ENCODE data around the gene CARD18.

GRCh38 chr11:105110688-105111030 lies 28.9 kb downstream of the CARD18 start:
- TF ChIP-seq, protein P1, sequence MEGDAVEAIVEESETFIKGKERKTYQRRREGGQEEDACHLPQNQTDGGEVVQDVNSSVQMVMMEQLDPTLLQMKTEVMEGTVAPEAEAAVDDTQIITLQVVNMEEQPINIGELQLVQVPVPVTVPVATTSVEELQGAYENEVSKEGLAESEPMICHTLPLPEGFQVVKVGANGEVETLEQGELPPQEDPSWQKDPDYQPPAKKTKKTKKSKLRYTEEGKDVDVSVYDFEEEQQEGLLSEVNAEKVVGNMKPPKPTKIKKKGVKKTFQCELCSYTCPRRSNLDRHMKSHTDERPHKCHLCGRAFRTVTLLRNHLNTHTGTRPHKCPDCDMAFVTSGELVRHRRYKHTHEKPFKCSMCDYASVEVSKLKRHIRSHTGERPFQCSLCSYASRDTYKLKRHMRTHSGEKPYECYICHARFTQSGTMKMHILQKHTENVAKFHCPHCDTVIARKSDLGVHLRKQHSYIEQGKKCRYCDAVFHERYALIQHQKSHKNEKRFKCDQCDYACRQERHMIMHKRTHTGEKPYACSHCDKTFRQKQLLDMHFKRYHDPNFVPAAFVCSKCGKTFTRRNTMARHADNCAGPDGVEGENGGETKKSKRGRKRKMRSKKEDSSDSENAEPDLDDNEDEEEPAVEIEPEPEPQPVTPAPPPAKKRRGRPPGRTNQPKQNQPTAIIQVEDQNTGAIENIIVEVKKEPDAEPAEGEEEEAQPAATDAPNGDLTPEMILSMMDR (conservative IDR thresholded peaks at IDR 0.05; ENCODE audit: low read depth in 2 of 2), result no peak
- TF ChIP-seq EZH2phosphoT487 (IDR thresholded peaks at IDR 0.05; ENCODE audit: unreplicated experiment), result no peak

Measured in GM23338 (cell line).